Endometrial microvascular endothelial cells (primary cell): ENCODE measurements around the gene NUMBL. TPM values are rescaled to one million over a fixed set of nuclear protein-coding genes. Genes with fewer than 3 reads are reported as not detected.

Source experiments
- in situ Hi-C: cut with HindIII; loops from 2 replicates; pipeline ENCODE4 v1.10.0; 2017; ENCODE audit warnings: low sequenced_read_pairs, low pct_unique_long_range_greater_than_20kb; ENCODE audit errors: inconsistent ontology term
- total RNA-seq: library from RNA; depleted of rRNA; stranded (reverse); fragments of >200 nt; gene quantifications from one replicate; pipeline ENCODE4 v1.2.3, GENCODE V29; 2015; ENCODE audit errors: inconsistent ontology term

NUMBL gene
- total RNA-seq, 1 donor from 2014 or later: 33.1 TPM

- in situ Hi-C loops: no loop called here
Measured at GRCh38 chr19:40693150-40693788, 2.8 kb upstream of the NUMBL start.

- in situ Hi-C loops: no loop called here
Measured at GRCh38 chr19:40692212-40692551, 1.7 kb upstream of the NUMBL start.

- in situ Hi-C loops: no loop called here
Measured at GRCh38 chr19:40691421-40692211, 1.2 kb upstream of the NUMBL start.

- in situ Hi-C loops: no loop called here
Measured at GRCh38 chr19:40690693-40691420, 406 bp upstream of the NUMBL start.

GRCh38 chr19:40689339-40690049, 957 bp downstream of the NUMBL start:
- in situ Hi-C loops: no loop called here

- in situ Hi-C loops: no loop called here
Measured at GRCh38 chr19:40688987-40689338, 1.5 kb downstream of the NUMBL start.

GRCh38 chr19:40688309-40688708, 2.1 kb downstream of the NUMBL start:
- in situ Hi-C loops: no loop called here

- in situ Hi-C loops: no loop called here
Measured at GRCh38 chr19:40687525-40688016, 2.9 kb downstream of the NUMBL start.

- in situ Hi-C loops: no loop called here
Measured at GRCh38 chr19:40686882-40687524, 3.4 kb downstream of the NUMBL start.

- in situ Hi-C loops: no loop called here
Measured at GRCh38 chr19:40685563-40685962, 4.9 kb downstream of the NUMBL start.

GRCh38 chr19:40685016-40685526, 5.4 kb downstream of the NUMBL start:
- in situ Hi-C loops: no loop called here

GRCh38 chr19:40684280-40684679, 6.2 kb downstream of the NUMBL start:
- in situ Hi-C loops: no loop called here

GRCh38 chr19:40683437-40683836, 7.0 kb downstream of the NUMBL start:
- in situ Hi-C loops: no loop called here

GRCh38 chr19:40682431-40682964, 8.0 kb downstream of the NUMBL start:
- in situ Hi-C loops: no loop called here

- in situ Hi-C loops: no loop called here
Measured at GRCh38 chr19:40681039-40681438, 9.4 kb downstream of the NUMBL start.

- in situ Hi-C loops: no loop called here
Measured at GRCh38 chr19:40677156-40677555, 13.3 kb downstream of the NUMBL start.

GRCh38 chr19:40674291-40674690, 16.2 kb downstream of the NUMBL start:
- in situ Hi-C loops: no loop called here

- in situ Hi-C loops: no loop called here
Measured at GRCh38 chr19:40673397-40673796, 17.1 kb downstream of the NUMBL start.
